Central memory CD4-positive, alpha-beta T cell (primary cell): ENCODE results near the gene TENM3.
"Not testable (repeated sequence)": the region's sequence is repeated elsewhere in the genome, so short reads cannot be mapped to it uniquely, and the experiment has no call there.

Experiments
- DNase-seq: peaks from one replicate; pipeline ENCODE4 v3.0.0; 2022
- total RNA-seq, 3 experiments: gene quantifications; one replicate each; lab custom pipeline; 2026; lab: John Stamatoyannopoulos, UW

Gene TENM3
- 0 reads per million in 3 experiments for total RNA-seq

GRCh38 chr4:182243204-182243603, at the start of gene TENM3:
TSS of gene TENM3 (plus strand) at chr4:182243402. CDS start at chr4:182324021, 80,619 bp downstream.
- not testable (repeated sequence) for DNase-seq

GRCh38 chr4:182194091-182194824, 48.9 kb upstream of the TENM3 start:
- no peak for DNase-seq

GRCh38 chr4:182197611-182198010, 45.6 kb upstream of the TENM3 start:
- no peak for DNase-seq

GRCh38 chr4:182201871-182202270, 41.3 kb upstream of the TENM3 start:
- no peak for DNase-seq

GRCh38 chr4:182202650-182203049, 40.6 kb upstream of the TENM3 start:
- no peak for DNase-seq

- no peak for DNase-seq
Measured at GRCh38 chr4:182203872-182204411, 39.3 kb upstream of the TENM3 start.

- DNase-seq = no peak
Measured at GRCh38 chr4:182205306-182205705, 37.9 kb upstream of the TENM3 start.

GRCh38 chr4:182206266-182206665, 36.9 kb upstream of the TENM3 start:
- no peak for DNase-seq

DNA sequence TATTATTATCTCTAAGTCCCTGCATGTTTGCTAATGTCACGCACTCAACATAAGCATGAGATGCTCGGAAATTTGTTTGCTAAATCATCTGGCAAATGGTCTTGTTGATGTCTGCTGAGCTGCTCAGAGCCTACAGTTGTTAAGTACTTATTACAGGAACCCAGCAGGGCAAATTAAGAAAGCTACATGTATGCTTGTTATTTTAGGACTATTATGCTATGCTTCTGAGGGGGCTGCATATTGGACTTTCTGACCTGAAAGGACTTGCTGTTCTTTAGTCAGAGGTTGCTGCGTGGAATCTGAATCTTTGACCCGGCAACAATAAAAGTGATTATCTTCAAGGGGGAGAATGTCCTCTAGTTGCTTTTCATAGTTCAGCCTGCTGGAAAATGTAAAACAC, 36.3 kb upstream of the TENM3 start:
- DNase-seq = no peak

- no peak for DNase-seq
Measured at GRCh38 chr4:182207830-182208396, 35.3 kb upstream of the TENM3 start.

GRCh38 chr4:182208526-182209050, 34.6 kb upstream of the TENM3 start:
- DNase-seq = no peak

- DNase-seq = no peak
Measured at GRCh38 chr4:182212211-182212761, 30.9 kb upstream of the TENM3 start.

GRCh38 chr4:182213004-182213403, 30.2 kb upstream of the TENM3 start:
- DNase-seq = no peak

DNA sequence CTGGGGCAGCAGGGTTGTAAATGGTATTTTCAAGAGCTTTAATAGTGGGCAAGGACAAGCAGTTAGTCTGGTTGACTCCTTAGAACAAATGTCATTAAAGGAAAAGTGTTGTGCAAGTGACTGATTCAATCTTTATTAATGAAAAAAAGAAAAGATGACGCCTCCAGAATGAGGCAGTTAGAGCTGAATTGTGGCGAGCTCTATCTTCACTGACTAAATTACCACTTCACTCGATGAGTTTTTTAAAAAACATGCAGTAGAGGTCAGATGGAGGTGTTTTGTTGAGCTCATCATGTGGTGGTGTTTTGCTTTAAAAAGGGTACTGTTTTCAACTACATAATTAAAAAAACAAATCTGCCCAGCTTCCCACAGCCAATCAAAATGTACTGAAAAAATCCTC, 28.1 kb upstream of the TENM3 start:
- DNase-seq = no peak

- no peak for DNase-seq
Measured at GRCh38 chr4:182216005-182216404, 27.2 kb upstream of the TENM3 start.

GRCh38 chr4:182219411-182220056, 23.7 kb upstream of the TENM3 start:
- no peak for DNase-seq

DNA sequence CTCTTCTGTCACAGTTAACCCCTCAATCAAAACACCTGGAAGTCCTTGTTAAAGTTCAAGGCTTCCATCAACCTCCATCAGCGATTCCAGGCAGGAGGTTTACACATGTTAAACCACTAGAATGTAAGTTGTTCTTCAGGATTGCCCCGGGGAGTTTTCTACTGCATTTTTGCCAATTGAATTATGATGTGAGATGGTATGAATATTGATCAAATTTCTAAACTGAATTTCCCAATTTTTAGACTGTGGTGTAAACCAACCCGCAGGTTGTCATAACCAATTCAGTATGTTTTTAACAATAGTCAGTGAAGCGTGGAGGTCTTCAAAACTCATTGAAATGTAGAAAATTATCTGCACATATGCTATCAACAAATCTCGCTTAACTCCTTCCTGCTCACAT, 21.2 kb upstream of the TENM3 start:
- no peak for DNase-seq

- DNase-seq = no peak
Measured at GRCh38 chr4:182222766-182223165, 20.4 kb upstream of the TENM3 start.

DNA sequence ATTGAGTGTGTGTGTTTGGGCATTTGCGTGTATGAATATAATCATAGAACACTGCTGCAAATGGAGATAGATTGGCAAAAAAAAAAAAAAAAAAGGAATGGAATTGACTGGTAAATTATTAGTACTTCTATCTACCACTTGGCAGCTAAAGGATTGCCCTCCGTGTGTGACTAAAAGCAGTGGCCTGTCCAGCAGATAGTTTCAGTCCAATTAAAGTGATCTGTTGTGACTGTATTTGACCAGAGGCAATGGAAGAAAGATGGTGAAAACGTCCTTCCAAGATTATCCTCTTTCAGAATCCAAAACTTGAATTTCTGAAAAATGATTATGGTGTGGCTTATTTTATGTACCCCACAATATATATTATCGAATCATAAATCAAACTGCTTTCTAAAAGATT, 19.5 kb upstream of the TENM3 start:
- no peak for DNase-seq

DNA sequence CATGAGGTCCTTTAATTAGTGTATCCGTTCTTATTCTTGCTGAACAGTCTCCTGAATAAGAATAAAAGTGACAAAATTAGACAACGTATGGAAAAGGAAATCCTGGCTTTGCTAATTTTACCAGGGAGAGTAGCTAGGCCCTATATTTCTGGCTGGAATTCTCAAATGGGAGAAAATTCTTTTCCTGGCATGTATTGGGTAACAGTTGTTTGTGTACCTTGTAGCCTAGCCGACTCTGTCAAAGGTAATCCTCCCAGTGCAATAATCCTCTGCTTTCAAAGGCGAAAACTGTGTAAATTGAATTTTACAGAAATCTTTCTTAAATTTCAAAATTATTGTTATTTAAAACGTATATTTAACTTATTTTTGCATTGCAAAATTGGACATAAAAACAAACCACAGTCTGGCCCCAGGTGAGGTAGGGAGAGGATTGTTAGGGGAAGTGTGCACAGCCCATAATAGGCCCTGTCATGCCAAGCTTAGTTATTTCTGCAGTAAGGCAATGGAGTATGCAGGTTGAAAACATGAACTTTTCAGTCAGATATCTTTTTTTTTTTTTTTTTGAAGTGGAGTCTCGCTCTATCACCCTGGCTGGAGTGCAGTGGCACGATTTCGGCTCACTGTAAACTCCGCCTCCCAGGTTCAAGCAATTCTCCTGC, 18.9 kb upstream of the TENM3 start:
- DNase-seq = no peak

DNA sequence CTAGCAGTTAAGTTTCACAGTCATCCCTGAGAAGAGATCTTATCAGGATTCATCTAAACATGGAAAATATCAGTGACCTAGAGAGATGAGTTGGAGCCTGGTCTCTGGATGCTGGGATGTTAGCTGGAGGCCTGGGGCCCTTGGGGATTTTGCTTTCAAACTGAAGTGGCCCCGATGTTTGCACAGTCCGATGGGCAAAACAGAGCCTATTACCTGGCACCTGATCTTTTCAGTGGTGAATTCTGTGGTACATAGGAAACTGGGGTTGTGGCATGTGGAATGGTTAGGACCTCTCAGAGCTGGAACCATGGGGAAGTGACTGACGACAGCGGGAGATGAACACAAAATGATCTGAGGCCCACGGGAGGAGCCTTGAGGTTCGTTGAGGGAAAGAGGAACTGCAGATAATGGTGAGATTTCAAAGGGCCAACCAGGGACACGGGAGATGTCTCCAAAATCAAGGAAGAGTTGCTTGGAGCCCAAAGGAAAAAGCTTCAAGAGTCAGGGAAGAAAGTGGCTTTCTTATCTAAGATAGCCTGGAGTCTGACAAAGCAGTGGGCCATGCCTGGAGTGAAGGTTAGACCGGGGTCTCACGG, 17.8 kb upstream of the TENM3 start:
- DNase-seq = no peak

GRCh38 chr4:182227611-182228010, 15.6 kb upstream of the TENM3 start:
- no peak for DNase-seq
